ENCODE data around the gene KRTAP4-1.
"Not testable (repeated sequence)": the region's sequence is repeated elsewhere in the genome, so short reads cannot be mapped to it uniquely, and the experiment has no call there.

Gene KRTAP4-1

DNA sequence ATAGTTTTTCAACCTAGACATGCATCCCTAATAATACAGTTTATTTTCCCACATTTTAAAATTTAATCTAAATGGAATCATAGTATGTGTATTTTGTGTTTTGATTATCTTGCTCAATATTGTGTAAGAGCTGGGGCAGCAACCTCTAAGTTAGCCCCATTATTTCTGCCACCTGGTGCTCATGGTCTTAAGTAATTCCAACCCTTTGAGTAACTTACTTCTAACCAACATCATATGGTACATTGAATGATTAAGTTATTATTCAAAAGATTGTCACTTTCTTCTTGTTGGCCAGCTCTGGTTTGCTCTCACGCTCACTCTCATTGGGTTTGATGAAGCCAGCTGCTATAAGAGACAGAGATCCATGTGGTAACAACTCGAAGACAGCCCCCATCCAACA, 12.8 kb downstream of the KRTAP4-1 start:
- no peak for DNase-seq (ENCODE audit: low read depth in 2 of 2)

- no peak for DNase-seq (ENCODE audit: low read depth in 2 of 2)
These were observed 16.6 kb downstream of the KRTAP4-1 start, which contains the start of gene KRTAP4-3 for GRCh38 chr17:41168121-41168520. Gene KRTAP4-3 (minus strand): TSS chr17:41168221. CDS start chr17:41168172, 49 bp downstream.

GRCh38 chr17:41167561-41167960, 17.1 kb downstream of the KRTAP4-1 start:
- no peak for DNase-seq (ENCODE audit: low read depth in 2 of 2)

GRCh38 chr17:41163828-41164227, 20.9 kb downstream of the KRTAP4-1 start:
- DNase-seq (ENCODE audit: low read depth in 2 of 2) = no peak

DNA sequence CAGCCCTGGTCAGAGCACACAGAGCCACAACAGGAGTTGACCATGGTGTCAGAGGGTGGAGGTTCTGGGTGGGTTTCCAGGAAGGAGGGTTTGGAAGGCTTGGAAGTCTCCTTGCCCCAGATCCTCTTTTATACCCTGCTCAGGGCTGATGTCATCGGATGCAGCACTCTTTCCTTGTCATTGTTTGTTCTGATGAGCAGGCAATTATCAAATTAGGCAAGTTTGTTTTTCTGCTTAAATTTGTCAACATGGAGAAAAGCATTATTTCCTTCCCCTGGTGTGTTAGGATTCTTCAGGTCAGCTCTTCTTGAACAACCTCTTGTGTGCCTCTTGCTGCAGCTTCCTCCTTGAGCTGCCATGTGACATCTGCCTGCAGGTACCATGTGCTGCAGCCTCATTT, 24.1 kb downstream of the KRTAP4-1 start, which contains the start of gene KRTAP4-4:
TSS of gene KRTAP4-4 (minus strand) at position 101 of the 400 bp plus-strand sequence. CDS start at position 44, 57 bp downstream.
- DNase-seq (ENCODE audit: low read depth in 2 of 2) = no peak

DNA sequence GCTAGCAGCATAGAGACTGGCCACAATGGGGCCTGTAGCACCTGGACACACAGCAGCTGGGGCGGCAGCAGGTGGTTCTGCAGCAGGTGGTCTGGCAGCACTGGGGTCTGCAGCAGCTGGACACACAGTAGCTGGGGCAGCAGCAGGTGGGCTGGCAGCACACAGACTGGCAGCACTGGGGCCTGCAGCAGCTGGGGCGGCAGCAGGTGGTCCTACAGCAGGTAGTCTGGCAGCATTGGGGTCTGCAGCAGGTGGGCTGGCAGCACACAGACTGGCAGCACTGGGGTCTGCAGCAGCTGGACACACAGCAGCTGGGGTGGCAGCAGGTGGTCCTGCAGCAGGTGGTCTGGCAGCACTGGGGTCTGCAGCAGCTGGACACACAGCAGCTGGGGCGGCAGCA, 24.5 kb downstream of the KRTAP4-1 start:
- DNase-seq (ENCODE audit: low read depth in 2 of 2) = not testable (repeated sequence)

DNA sequence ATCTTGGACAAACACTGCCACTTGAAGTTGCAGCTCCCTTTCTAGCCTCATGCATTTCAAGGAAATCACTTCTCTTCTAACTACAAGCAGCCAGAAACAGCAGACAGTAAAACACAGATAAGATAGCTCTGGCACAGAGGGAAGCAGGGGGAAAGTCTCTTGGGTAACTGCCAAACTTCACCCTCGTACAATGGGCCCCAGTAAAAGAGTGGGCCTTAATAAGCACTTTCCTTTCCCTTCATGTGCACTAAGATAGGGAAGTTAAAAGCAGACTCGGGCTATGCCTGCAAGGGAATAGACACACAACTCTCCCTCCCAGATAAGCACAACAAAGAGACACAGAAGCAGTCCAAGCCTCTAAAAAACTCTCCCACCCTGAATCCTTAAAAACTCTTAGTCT, 30.9 kb downstream of the KRTAP4-1 start:
- no peak for DNase-seq (ENCODE audit: low read depth in 2 of 2)

DNA sequence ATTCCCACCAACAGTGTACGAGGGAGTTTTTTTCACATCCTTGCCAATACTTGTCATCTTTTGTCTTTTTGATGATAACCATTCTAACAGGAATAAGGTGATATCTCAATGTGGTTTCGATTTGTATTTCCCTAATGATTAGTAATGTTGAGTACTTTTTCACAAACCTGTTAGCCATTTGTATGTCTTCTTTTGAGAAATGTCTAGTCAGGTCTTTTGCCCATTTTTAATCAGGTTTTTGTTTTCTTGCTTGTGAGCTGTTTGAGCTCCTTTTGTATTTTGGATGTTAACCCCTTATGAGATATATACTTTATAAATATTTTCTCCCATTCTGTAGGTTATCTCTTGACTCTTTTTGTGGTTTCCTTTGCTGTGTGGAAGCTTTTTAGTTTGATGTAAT, 33.2 kb downstream of the KRTAP4-1 start:
- DNase-seq (ENCODE audit: low read depth in 2 of 2) = no peak

DNA sequence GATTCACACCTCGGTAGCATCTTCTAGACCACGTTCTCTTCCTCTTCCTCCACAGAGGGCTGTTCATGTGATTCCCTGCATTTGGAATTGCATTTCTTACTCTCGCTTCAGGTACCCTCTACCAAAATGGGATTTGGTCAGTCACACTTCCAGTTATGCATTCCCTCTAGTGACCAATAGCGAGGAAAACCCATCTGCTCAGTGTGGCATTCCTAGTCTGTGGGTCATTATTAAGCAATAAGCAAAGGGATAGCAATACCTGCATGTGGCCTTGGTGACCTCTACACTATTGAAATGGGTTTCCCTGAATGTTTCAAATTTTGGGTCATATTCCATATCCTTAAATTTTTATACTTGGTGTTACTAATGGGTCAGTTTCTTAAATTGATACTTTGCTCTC, 34.7 kb downstream of the KRTAP4-1 start:
- DNase-seq (ENCODE audit: low read depth in 2 of 2) = no peak

DNA sequence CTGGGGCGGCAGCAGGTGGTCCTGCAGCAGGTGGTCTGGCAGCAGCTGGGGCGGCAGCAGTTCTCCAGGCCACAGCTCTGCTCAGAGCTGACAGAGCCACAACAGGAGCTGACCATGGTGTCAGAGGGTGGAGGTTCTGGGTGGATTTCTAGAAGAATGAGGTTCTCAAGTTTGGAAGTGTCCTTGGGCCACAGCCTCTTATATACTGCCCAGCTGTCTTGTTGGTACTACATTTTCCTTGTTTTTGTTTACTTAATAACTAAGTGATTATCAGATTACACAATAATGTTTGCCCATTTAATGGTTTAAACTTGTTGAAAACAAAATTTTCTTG, 35.1 kb downstream of the KRTAP4-1 start, which contains the start of gene KRTAP4-5:
TSS of gene KRTAP4-5 (minus strand) at position 174 of the 334 bp plus-strand sequence. CDS start at position 116, 58 bp downstream.
- no peak for DNase-seq (ENCODE audit: low read depth in 2 of 2)

GRCh38 chr17:41148971-41149651, 35.6 kb downstream of the KRTAP4-1 start:
- not testable (repeated sequence) for DNase-seq (ENCODE audit: low read depth in 2 of 2)

DNA sequence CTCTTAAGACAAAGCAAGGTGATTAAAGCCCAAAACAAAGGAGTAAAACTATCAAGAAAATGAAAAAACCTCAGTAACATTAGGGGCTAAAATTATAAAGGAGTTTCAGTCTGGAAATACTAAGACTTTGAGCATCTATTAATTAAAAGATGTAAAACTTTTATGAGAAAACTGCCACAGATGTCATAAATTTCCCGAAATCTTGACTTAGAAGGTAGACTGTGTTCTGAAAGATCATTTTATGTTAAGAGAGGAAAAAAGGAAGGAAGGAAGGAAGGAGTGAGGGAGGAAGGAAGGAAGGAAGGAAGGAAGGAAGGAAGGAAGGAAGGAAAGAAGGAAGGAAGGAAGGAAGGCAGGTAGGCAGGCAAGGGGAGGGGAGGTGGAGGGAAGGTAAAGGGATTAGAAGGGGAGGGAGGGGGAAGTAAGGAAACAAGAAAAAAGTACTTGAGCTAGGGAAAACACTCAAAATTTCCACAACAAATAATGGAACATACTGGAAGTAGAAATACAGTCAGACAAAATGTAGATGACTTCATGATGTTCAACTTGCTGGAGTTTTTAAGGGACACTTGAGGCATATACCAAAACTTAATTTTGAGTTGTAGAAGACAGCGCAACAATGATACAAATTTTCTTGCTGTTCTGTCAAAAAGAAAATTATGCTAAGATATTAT, 37.0 kb downstream of the KRTAP4-1 start:
- no peak for DNase-seq (ENCODE audit: low read depth in 2 of 2)

DNA sequence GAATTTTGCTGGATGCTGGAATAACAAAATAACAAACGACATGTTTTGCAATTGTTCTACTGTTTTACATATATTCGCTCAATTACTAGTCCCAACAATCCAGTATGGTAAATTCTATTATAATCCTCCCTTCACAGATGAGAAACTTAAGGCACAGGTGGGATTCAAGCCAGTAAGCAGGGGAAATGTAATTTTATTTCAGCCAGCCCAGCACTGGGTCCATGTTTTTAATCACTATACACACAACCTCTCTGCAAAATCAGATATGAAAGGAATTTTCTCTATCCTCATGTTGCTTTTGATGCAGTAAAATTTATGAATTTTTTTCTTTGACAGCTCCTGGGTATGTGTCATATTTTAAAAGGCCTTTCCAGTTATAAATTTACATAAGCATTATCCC, 39.5 kb downstream of the KRTAP4-1 start:
- DNase-seq (ENCODE audit: low read depth in 2 of 2) = no peak

- DNase-seq (ENCODE audit: low read depth in 2 of 2) = no peak
These were observed 39.9 kb downstream of the KRTAP4-1 start for GRCh38 chr17:41144846-41145245.

DNA sequence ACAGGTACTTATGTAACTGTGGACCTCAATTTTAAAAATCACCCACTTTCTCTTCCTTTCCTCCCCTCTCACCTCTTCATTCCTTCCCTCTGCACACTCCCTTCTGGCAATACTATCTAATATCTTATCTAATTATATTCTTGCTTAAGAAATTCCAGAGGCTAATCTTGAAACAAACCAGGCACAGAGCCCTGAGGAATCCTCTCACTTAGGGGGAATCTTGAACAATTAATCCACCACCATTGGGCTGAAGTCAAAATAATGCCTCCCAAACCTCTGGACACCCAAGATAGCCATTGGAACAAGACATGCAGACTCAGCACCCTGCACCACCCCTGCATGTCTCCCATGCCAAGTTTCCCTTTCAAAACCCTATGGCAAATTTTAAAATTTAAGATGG, 43.4 kb downstream of the KRTAP4-1 start:
- no peak for DNase-seq (ENCODE audit: low read depth in 2 of 2)

DNA sequence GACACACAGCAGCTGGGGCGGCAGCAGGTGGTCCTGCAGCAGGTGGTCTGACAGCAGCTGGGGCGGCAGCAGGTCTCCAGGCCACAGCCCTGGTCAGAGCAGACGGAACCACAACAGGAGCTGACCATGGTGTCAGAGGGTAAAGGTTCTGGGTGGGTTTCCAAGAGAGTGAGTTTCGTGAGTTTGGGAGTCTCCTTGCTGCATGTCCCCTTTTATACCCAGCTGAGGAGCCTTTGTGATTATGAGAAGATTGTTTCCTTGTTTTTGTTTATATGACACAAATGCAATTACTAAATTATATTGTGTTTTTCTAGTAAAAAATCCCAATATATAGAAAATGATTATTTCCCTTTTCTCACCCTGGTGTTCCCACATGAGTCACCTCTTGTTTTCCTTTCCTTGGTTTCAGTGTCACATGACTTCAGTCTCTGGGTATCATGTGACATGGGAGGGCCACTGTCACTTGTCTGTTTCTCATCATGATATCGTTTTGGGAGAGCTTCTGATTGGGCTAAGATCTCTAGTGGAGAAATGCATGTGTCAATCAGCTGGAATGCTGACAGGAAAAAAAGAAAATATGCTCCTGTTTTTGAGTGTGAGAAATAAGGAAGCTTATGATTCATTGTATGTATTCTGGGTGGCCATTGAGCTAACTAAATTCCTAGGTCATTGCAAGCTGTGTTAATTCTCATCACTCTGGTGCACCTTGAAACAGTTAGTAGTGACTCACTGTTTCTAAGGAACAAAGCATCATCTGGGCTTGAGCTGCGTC, 44.2 kb downstream of the KRTAP4-1 start, which contains the start of gene KRTAP4-6:
TSS of gene KRTAP4-6 (minus strand) at position 185 of the 772 bp plus-strand sequence. CDS start at position 128, 57 bp downstream.
- DNase-seq (ENCODE audit: low read depth in 2 of 2) = no peak

DNA sequence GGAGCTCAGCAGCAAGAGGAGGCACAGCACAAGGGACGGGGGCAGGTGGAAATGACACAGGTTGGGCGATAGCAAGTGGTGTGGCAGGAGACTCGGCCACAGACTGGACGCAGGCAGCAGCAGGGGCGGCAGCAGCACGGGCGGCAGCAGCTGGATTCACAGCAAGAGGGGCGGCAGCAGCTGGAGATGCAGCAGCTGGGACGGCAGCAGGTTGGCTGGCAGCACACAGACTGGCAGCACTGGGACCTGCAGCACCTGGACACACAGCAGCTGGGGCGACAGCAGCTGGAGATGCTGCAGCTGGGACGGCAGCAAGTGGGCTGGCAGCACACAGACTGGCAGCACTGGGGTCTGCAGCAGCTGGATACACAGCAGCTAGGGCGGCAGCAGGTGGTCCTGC, 44.8 kb downstream of the KRTAP4-1 start:
- not testable (repeated sequence) for DNase-seq (ENCODE audit: low read depth in 2 of 2)

Measured in stimulated activated CD4-positive, alpha-beta T cell treated with anti-CD3 and anti-CD28 coated beads, Interleukin-1b, Interleukin-23, amount 100 ng/mL, for 4 hours (primary cell).